Coronary artery (tissue), 2 donors: Measurements from ENCODE around the gene ALG12.

Experiments
- DNase-seq: peaks from one replicate; pipeline ENCODE4 v3.0.0-alpha.2; 2017; ENCODE audit warnings: low spot score
- H3K27ac ChIP-seq, 2 donors: fragments of 200-600 bp; sonication (generic); one replicate each; pipeline ENCODE4 v1.5.1; 2016 to 2019
- H3K4me3 ChIP-seq: fragments of 200-600 bp; sonication (generic); 2 replicates; pipeline ENCODE4 v1.5.1; 2016; ENCODE audit warnings: mild to moderate bottlenecking, moderate library complexity
- CTCF ChIP-seq: fragments of 200-600 bp; sonication (generic); IDR thresholded peaks from one replicate; pipeline ENCODE4 v1.5.1; 2019; ENCODE audit warnings: antibody characterized with exemption

The ALG12 gene

GRCh38 chr22:49883294-49883640 is 35.0 kb downstream of the ALG12 start:
- no peak for TF ChIP-seq CTCF
- no peak overlapping the region for H3K27ac ChIP-seq
- no peak overlapping the region for H3K4me3 ChIP-seq
- no peak for DNase-seq

GRCh38 chr22:49882519-49883293 is 35.5 kb downstream of the ALG12 start:
- TF ChIP-seq CTCF = no peak
- no peak overlapping the region for H3K27ac ChIP-seq
- DNase-seq = no peak
- no peak overlapping the region for H3K4me3 ChIP-seq

GRCh38 chr22:49881856-49882255 is 36.4 kb downstream of the ALG12 start:
- Histone ChIP-seq H3K27ac (no peak overlapping the region), H3K4me3 (no peak overlapping the region)
- no peak for DNase-seq
- TF ChIP-seq CTCF = no peak

GRCh38 chr22:49880281-49880680 is 38.0 kb downstream of the ALG12 start:
- Histone ChIP-seq H3K27ac (no peak overlapping the region), H3K4me3 (no peak overlapping the region)
- no peak for DNase-seq
- no peak for TF ChIP-seq CTCF

- TF ChIP-seq CTCF = no peak
- Histone ChIP-seq H3K27ac (no peak overlapping the region), H3K4me3 (no peak overlapping the region)
- DNase-seq = no peak
Measured at GRCh38 chr22:49879871-49880270, 38.4 kb downstream of the ALG12 start.

- DNase-seq = no peak
- H3K4me3 ChIP-seq = no peak overlapping the region
- no peak for TF ChIP-seq CTCF
- no peak overlapping the region for H3K27ac ChIP-seq
Measured at GRCh38 chr22:49878206-49878605, 40.0 kb downstream of the ALG12 start.

GRCh38 chr22:49877642-49878041 is 40.6 kb downstream of the ALG12 start:
- no peak for DNase-seq
- no peak overlapping the region for H3K27ac ChIP-seq
- TF ChIP-seq CTCF = no peak
- no peak overlapping the region for H3K4me3 ChIP-seq
